ENCODE data around the gene MAN2B2. TPM values are rescaled to one million over a fixed set of nuclear protein-coding genes. Genes with fewer than 3 reads are reported as not detected.
A peak's percentile ranks its signal among the peaks of the same experiment; 100 is the strongest.
"Not testable (repeated sequence)": the region's sequence is repeated elsewhere in the genome, so short reads cannot be mapped to it uniquely, and the experiment has no call there.

Gene MAN2B2
- polyA plus RNA-seq, 4 donors, result 17.3 to 19.2 (median 18.7) TPM

DNA sequence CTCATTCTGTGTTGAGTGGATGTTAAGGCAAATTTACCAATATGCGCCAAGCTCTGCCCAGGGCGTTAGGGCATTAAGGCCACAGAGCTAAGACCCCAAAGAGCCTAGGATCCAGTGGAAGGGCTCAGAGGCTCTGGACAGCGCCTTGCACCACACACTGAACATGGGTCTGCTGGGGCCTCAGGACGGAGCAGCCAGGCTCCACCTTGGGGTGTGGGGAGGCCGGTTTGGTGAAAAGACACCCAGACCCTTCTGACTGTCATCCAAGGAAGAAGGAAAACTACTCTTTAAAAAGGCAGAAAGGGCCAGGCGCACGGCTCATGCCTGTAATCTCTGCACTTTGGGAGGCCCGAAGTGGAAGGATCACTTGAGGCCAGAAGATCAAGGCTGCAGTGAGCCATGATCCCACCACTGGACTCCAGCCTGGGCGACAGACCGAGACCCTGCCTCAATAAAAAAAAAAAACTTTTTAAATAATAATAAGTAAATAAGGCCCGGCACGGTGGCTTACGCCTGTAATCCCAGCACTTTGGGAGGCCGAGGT is 64.2 kb downstream of the MAN2B2 start:
- no peak for DNase-seq (ENCODE audit: low read depth in 4 of 4, low spot score in 3 of 4)

DNA sequence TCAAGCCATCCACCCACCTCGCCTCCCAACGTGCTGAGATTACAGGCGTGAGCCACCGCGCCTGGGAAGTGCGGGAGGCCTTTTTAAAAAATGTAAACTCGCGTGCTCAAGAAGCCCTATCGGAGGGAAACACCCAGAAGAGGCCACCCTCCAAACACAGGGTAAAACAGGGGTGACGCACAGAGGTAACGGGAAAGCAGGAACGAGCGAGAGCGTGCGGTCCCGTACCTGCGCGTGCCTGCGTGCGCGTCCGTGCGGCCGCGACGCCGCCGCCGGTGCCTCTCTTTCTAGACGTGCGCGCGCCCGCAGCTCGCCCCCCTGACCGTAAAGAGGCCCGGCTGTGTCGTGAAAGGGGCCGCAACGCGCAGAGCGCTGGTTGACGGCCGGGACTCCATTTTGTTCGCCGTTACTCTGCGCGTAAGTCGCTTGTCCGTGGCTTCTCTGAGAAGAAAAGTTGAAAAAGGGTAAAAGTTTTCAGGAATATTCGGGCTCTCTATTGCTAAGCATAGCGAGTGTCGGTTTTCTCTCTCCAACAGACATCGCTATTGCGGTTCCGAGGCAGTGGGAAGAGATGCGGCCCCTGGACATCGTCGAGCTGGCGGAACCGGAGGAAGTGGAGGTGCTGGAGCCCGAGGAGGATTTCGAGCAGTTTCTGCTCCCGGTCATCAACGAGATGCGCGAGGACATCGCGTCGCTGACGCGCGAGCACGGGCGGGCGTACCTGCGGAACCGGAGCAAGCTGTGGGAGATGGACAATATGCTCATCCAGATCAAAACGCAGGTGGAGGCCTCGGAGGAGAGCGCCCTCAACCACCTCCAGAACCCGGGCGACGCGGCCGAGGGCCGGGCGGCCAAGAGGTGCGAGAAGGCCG is 65.5 kb downstream of the MAN2B2 start, which contains the start of gene MRFAP1:
Gene MRFAP1 (plus strand): TSS at position 394 of the 872 bp plus-strand sequence. CDS start 178 bp downstream, at position 572.
- DNase-seq (ENCODE audit: low read depth in 4 of 4, low spot score in 3 of 4), result peak; percentile 88 to 91 (median 88)

GRCh38 chr4:6641164-6641970 is 66.4 kb downstream of the MAN2B2 start:
- DNase-seq (ENCODE audit: low read depth in 4 of 4, low spot score in 3 of 4), result no peak

DNA sequence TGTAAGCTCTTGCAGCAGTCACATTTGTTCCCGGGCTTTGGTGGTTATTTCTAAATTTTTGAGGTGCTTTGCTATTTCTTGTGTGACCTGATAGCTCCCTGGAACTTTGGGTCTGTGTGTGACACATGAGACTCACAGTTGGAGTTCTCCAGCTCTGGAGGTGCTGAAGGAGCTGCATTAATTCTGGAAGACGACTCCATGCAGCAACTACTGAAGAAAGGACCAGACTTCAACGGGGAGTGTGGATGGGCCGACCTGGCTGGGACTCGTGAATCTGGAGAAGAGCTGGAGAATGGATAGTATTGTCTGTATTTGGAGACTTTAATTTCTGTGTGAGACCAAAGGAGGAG is 67.0 kb downstream of the MAN2B2 start:
- no peak for DNase-seq (ENCODE audit: low read depth in 4 of 4, low spot score in 3 of 4)

- no peak for DNase-seq (ENCODE audit: low read depth in 4 of 4, low spot score in 3 of 4)
These were observed 68.3 kb downstream of the MAN2B2 start for GRCh38 chr4:6643141-6643847.

GRCh38 chr4:6644792-6645530 is 70.0 kb downstream of the MAN2B2 start:
- no peak for DNase-seq (ENCODE audit: low read depth in 4 of 4, low spot score in 3 of 4)

DNA sequence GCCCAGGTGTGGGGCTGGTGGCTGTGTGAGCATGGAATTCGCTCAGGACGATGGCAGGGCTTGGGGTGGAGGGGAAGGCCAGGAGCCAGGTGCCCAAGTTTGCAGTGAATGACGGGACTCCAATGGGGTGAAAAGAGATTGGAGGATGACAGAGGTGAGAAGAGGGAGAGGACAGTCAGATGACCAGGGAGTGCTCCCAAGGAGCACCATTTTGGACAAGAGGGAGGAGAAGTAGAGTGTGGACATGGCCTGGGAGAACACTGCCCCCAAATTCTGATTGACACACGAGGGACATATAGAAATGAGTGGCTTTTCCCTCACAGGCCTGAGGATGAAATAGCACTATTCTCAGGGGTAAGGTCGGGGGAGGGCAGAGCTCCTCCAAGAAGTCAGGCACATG is 72.2 kb downstream of the MAN2B2 start:
- DNase-seq (ENCODE audit: low read depth in 4 of 4, low spot score in 3 of 4), result no peak

- no peak for DNase-seq (ENCODE audit: low read depth in 4 of 4, low spot score in 3 of 4)
These were observed 72.7 kb downstream of the MAN2B2 start for GRCh38 chr4:6647582-6648230.

DNA sequence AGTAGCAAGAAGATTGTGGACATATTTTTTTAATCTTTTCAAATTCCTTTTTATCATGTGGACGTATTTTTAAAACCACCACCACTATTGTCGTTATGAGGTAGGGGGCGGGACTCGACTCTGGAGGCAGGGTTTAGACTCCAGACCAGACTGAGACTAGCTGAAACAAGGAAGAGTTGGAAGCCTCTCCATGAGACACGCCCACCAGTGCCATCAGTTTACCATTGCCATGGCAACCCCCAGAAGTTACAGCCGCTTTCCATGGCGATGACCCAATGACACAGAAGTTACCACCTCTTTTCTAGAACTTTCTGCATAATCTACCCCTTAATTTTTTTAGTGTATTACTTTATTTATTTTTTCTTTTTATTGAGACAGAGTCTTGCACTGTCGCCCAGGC is 74.2 kb downstream of the MAN2B2 start:
- DNase-seq (ENCODE audit: low read depth in 4 of 4, low spot score in 3 of 4), result no peak

DNA sequence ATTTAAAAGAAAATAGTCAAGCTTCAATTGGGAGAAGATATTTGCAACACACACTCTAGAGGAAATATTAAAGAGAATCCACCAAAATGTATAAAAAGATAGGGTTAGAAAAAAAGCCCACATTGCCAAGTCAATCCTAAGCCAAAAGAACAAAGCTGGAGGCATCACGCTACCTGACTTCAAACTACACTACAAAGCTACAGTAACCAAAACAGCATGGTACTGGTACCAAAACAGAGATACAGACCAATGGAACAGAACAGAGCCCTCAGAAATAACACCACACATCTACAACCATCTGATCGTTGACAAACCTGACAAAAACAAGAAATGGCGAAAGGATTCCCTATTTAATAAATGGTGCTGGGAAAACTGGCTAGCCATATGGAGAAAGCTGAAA is 79.2 kb downstream of the MAN2B2 start:
- not testable (repeated sequence) for DNase-seq (ENCODE audit: low read depth in 4 of 4, low spot score in 3 of 4)

DNA sequence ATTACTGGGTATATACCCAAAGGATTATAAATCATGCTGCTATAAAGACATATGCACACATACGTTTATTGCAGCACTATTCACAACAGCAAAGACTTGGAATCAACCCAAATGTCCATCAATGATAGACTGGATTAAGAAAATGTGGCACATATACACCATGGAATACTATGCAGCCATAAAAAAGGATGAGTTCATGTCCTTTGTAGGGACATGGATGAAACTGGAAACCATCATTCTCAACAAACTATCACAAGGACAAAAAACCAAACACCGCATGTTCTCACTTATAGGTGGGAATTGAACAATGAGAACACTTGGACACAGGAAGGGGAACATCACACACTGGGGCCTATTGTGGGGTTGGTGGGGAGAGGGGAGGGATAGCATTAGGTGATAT is 80.3 kb downstream of the MAN2B2 start:
- DNase-seq (ENCODE audit: low read depth in 4 of 4, low spot score in 3 of 4), result not testable (repeated sequence)

DNA sequence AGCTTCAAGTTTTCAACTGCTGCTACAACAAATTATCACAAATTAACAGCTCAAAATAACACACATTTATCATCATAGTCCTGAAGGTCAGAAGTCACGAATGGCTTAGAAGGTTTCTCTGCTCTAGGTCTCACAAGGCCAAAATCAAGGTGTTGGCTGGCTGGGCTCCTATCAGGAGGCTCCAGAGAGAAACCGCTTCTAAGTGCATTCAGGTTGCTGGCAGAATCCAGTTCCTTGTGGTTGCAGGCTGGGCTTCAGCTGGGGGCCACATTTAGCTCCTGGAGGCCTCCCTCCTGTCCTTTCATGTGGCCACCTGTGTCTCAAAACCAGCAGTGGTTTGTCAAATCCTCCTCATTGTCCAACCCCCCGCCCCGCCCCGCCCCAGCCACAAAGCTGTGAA is 80.9 kb downstream of the MAN2B2 start:
- DNase-seq (ENCODE audit: low read depth in 4 of 4, low spot score in 3 of 4), result no peak

- no peak for DNase-seq (ENCODE audit: low read depth in 4 of 4, low spot score in 3 of 4)
These were observed 82.5 kb downstream of the MAN2B2 start for GRCh38 chr4:6657242-6658208.

GRCh38 chr4:6658209-6658595 is 83.2 kb downstream of the MAN2B2 start:
- no peak for DNase-seq (ENCODE audit: low read depth in 4 of 4, low spot score in 3 of 4)

DNA sequence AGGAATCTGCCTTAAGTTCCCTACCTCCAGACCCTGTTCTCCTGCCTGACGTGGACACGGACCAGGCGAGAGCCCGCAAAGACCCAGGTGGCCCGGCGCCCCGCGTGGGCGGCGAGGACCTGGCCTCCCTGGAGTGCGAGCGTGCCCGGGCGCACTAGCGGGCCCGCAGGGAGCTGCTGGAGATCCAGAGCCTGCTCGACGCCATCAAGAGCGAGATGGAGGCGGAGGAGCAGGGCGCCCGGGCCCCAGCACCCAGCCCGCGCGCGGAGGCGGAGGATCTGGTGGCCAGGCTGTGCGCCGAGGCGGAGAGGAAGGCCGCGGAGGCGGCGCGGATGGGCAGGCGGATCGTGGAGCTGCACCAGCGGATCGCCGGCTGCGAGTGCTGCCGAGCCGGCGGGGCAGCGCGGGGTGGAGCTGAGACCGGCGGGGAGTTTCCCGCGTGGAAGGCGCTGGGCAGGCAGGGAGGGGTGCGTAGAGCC is 83.6 kb downstream of the MAN2B2 start:
- no peak for DNase-seq (ENCODE audit: low read depth in 4 of 4, low spot score in 3 of 4)

DNA sequence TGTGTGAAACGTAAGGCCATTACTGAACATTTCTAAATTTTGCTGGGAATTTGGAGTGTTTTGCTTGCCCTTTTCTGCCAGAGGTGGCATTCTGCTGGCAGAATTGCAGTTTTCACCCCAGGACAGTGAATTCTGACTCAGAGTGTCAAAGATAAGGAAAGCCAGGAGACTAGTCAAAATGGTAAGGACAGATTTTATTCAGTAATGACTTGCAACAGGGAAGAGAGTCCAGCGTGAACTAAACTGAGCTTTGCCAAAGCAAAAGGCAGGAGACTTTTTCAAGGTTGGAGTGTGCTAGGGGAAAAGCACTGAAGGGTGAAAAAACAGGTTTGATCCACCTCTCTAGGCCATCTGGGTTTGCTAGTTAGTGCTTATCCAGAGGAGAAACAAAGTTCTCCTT is 84.9 kb downstream of the MAN2B2 start:
- DNase-seq (ENCODE audit: low read depth in 4 of 4, low spot score in 3 of 4), result no peak

DNA sequence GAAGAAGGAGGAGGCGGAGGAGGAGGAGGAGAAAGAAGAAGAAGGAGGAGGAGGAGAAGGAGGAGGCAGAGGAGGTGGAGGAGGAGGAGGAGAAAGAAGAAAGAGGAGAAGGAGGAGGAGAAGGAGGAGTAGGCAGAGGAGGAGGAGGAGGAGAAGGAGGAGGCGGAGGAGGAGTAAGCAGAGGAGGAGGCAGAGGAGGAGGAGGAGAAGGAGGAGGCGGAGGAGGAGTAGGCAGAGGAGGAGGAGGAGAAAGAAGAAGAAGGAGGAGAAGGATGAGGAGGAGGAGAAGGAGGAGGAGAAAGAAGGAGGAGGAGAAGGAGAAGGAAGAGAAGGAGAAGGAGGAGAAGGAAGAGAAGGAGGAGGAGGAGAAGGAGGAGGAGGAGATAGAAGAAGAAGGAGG is 85.4 kb downstream of the MAN2B2 start:
- no peak for DNase-seq (ENCODE audit: low read depth in 4 of 4, low spot score in 3 of 4)

- no peak for DNase-seq (ENCODE audit: low read depth in 4 of 4, low spot score in 3 of 4)
These were observed 87.6 kb downstream of the MAN2B2 start for GRCh38 chr4:6662591-6662990.
